Erythroblast (primary cell): ENCODE results near the gene ELOVL6.
"Not testable (repeated sequence)": the region's sequence is repeated elsewhere in the genome, so short reads cannot be mapped to it uniquely, and the experiment has no call there.

Source experiments
- DNase-seq, 2 experiments: peaks; one replicate each; lab custom pipeline; 2025; lab: John Stamatoyannopoulos, UW
- GATA1 ChIP-seq: IDR thresholded peaks from 2 replicates; pipeline ENCODE4 v1.6.1; 2011; ENCODE audit warnings: low read depth, mild to moderate bottlenecking, control low read depth, low read length, moderate library complexity
- POLR2A ChIP-seq: IDR thresholded peaks from 2 replicates; pipeline ENCODE4 v1.6.1; 2011; ENCODE audit warnings: mild to moderate bottlenecking, low read length

ELOVL6 gene, protein sequence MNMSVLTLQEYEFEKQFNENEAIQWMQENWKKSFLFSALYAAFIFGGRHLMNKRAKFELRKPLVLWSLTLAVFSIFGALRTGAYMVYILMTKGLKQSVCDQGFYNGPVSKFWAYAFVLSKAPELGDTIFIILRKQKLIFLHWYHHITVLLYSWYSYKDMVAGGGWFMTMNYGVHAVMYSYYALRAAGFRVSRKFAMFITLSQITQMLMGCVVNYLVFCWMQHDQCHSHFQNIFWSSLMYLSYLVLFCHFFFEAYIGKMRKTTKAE

DNA sequence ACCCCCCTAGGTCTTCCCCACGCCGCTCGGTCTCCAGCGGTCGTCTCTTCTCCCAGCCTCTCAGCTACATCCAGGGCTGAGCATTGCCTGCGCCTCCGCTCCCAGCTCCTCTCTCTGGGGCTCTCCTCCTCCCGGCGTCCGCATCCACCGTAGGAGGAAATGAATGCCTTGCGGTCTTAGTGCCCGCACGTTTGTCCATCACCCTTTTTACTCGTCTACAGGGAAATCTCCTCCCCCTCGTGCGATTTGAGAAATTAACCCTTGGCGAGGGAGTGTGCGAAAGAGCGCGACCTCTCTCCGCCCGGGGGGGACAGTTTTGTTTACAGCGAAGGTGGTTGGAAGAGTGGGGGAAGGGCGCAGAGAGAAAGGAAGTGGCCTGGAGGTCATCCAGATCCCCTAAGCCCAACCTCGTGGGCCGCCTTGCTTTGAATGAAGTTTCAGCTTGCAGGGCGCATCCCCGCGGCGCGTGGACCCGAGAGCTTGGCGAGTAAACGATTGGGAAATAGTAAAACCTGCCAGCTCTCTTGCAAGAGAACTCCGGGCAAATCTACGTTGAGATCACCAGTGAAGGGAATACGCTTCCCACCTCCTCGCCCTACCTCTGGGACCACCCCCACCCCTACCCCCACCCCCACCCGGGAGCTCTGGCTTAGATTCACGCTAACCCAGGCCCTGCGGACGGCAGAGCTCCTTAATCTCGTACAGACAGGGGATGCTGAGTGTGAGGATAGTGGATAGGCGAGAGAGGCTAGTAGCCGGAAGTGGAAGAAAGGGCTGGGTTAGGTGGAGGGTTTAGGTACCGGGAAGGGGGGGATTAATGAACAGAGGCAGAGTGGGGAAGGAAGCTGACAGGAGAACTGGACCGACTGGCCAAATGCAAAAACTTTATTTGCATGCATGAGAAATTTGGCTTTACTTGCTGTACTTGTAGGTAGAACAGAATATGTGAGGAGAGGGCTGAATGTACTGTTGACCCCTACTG, at the start of gene ELOVL6:
ELOVL6 (minus strand) TSS at position 181 of the 982 bp plus-strand sequence. CDS start 280 bp downstream, outside the sequence.
- no peak for TF ChIP-seq GATA1
- TF ChIP-seq POLR2A: peak; percentile 83
- DNase-seq: peak; percentile 79 to 87

DNA sequence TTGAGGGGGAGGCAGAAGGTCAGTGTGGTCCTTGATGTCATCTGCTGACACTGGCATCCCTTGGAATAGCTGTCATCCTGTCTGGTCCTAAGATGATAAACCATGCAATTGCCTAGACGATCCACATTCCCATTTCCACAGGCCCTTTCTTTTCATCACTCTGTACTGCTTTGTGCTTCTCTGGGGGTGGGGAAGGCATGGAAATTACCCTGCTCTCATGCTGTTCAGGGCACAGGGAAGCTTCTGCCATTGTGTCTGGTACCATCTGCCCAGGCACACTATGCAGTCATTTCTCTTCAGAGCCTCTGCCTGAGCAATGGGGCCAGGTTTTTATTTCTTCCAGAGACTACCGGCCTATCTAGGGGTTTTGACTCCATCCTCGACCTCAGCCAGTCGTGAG, 49.7 kb upstream of the ELOVL6 start:
- TF ChIP-seq GATA1 (no peak), POLR2A (no peak)
- peak in 1 of 2 experiments; percentile 56 for DNase-seq

DNA sequence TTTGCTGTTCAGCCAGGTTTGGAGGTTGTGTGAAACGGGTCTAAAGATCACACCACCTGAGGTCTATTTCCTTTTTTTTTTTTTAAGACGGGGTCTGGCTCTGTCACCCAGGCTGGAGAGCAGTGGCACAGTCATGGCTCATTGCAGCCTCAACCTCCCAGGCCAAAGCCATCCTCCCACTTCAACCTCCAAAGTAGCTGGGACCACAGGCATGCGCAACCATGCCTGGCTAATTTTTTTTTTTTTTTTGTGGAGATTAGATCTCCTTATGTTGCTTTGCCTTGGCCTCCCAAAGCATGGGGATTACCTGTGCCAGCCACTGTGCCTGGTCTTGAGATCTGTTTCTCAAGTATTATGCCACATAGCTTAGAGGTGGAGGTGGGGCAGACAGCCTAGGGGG, 49.2 kb upstream of the ELOVL6 start:
- no peak for TF ChIP-seq POLR2A
- no peak for TF ChIP-seq GATA1
- peak; percentile 37 to 56 for DNase-seq

DNA sequence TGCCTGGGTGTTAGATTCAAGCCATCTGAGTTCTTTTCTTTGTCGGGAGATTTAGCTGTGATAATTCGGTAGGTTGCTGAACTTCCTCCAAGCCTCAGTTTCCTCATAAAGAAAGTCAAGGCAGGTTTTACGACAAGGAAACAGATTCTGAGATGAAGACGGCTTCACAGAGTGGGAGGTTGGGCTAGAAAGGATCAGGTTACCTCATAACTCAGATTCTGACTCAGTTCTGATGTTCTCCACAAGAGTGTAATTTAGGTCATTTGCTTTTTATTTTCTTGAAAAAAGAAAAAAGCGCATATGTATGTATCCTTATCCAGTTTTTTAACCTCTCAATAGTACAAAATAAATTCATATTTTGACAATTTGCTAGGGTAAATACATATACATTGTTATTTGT, 47.2 kb upstream of the ELOVL6 start:
- DNase-seq: peak in 1 of 2 experiments; percentile 18
- TF ChIP-seq POLR2A: no peak
- no peak for TF ChIP-seq GATA1

DNA sequence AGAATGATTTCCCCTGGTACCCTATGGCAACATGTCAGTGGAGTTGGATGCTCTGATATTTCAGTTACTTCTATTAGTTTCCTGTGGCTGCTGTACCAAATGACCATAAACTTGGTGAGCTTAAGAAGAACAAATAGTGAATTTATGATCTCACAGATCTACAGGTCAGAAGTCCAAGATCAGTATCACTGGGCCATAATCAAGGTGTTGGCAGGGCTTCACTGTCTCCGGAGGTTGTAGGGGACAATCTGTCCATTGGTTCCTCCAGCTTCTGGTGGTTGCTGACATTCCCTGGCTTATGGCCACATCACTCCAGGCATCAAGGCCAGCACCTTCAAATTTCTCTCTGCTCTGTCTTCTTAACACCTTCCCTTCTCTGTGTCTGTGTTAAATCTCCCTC, 37.9 kb upstream of the ELOVL6 start:
- TF ChIP-seq GATA1 (no peak), POLR2A (no peak)
- no peak for DNase-seq

DNA sequence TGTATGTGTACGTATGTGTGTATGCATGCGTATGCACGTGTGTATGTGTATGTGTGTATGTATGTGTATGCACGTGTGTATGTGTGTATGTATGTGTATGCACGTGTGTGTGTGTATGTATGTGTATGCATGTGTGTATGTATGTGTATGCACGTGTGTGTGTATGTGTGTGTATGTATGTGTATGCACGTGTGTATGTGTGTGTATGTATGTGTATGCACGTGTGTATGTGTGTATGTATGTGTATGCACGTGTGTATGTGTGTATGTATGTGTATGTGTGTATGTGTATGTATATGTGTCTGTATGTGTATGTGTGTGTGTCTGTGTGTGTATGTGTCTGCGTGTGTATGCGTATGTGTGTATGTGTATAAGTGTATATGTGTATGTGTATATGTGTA, 35.2 kb upstream of the ELOVL6 start:
- not testable (repeated sequence) for DNase-seq

DNA sequence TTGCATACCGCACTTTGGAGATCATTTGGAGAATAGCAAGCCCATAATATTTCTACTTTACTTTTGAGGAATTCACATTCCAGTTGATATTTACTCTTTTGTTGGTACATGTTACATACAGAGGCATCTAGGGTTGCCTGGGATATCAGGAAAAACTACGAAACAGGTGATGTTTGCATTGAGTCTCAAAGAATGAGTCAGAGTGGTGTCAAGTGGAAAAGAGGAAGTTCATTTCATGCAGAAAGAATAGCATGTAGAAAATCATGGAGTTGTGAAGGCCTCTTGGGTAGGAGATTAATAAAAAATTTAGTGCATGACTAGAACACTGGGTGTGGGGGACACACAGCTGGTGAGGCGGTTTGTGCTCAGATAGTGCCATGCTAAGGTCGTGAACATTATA, 33.5 kb upstream of the ELOVL6 start:
- TF ChIP-seq GATA1 (no peak), POLR2A (no peak)

DNA sequence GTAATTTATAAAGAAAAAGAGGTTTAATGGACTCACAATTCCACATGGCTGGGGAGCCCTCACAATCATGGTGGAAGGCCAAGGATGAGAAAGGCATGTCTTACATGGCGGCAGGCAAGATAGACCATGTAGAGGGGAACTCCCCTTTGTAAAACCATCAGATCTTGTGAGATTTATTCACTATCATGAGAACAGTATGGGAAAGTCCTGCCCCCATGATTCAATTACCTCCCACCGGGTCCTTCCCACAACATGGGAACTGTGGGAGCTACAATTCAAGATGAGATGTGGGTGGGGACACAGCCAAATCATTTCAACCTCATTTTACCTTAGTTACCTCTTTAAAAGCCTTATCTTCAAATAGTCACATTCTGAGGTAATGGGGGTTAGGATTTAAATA, 30.9 kb upstream of the ELOVL6 start:
- DNase-seq: no peak
- no peak for TF ChIP-seq GATA1
- TF ChIP-seq POLR2A: no peak

More for the DNA sequence above, 33.5 kb upstream of the ELOVL6 start:
- DNase-seq: no peak

DNA sequence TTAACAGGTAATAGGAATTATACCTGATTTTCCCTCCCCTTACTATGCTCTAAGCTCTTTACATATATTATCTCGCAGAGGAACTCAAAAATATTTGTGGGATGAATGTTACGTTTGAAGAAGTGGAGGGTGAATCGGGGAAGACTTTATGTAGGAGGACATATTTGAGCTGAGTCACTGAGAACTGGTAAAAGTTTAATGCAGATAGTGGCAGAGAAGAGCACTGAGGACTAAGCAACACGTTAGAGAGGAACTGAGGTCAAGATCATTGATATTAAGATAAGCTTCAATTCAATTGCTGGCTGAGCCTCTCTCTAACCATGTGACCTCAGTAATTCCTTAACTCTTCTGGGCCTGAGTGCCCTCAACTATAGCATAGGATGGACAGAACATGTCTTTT, 26.4 kb upstream of the ELOVL6 start:
- DNase-seq: peak; percentile 69 to 78
- TF ChIP-seq GATA1: no peak
- TF ChIP-seq POLR2A: no peak

DNA sequence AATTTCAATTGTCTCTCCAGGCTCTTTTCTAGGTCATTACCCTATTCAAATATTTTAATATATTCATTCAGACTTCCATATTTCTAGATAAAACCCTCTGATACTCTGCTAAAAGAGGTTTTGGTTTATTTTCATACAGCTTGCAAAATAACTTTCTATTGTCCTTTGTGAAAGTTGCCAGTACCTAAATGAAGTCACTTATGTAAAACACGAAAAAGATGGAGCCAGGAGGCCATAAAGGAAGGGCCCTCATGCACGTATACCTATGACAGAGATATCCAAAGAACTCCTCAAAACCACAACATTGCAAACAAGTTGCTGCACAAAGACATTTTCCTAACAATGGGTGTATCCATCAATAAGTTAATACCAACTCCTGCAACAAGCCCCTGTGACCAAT, 25.7 kb upstream of the ELOVL6 start:
- TF ChIP-seq GATA1: no peak
- no peak for TF ChIP-seq POLR2A
- DNase-seq: no peak

DNA sequence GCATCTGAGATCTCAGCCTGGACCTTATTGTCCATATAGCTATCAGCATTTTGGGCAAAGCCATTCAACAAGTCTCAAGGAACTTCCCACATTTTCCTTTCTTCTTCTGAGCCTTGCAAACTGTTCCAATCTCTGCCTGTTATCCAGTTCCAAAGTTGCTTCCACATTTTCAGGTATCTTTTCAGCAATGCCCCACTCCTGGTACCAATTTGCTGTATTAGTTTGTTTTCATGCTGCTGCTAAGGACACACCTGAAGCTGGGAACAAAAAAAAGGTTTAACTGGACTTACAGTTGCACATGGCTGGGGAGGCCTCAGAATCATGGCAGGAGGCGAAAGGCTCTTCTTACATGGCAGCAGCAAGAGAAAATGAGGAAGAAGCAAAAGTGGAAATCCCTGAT, 20.5 kb upstream of the ELOVL6 start:
- DNase-seq: not testable (repeated sequence)

DNA sequence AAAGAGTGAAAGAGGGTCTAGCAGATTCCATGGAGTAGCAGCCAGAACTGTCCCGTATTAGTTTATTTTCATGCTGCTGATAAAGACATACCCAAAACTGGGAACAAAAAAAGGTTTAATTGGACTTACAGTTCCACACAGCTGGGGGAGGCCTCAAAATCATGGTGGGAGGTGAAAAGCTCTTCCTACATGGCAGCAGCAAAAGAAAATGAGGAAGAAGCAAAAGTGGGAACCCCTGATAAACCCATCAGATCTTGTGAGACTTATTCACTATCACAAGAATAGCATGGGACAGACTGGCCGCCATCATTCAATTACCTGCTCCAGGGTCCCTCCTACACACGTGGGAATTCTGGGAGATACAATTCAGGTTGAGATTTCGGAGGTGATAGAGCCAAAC, 18.8 kb upstream of the ELOVL6 start:
- DNase-seq: not testable (repeated sequence)

DNA sequence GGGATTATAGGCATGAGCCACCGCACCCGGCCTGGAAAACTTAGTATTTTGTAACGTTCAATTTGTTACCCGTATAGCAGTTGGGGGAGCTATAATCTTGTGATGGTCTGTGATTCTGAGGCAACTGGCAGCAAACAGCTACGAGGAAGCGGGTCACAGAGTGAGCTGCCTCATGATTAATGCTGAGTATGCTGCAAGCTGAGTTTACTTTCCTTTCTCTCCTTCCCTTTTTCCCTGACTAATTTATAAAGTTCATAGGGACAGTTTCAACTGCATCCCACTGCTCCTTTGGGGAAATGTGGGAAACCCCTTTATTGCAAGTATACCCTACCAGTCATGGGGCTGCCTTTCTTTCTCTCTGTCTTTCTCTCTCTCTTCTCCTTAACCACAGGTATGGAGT, 17.7 kb upstream of the ELOVL6 start:
- no peak for TF ChIP-seq POLR2A
- no peak for TF ChIP-seq GATA1
- no peak for DNase-seq

DNA sequence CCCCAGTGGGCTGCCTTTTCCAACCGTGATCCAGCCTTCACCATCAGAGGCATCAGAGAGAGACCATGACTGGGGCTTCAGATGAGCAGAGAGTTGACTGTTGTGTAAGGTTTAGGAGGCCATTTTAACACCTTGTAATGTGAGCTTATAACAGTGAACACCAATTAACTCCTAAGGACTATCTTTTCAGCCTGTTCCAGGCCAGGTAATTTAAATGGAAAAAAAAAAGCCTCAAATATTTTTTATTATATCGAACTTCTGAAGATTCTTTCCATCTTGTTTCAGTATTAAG, 13.3 kb upstream of the ELOVL6 start:
- DNase-seq: no peak

DNA sequence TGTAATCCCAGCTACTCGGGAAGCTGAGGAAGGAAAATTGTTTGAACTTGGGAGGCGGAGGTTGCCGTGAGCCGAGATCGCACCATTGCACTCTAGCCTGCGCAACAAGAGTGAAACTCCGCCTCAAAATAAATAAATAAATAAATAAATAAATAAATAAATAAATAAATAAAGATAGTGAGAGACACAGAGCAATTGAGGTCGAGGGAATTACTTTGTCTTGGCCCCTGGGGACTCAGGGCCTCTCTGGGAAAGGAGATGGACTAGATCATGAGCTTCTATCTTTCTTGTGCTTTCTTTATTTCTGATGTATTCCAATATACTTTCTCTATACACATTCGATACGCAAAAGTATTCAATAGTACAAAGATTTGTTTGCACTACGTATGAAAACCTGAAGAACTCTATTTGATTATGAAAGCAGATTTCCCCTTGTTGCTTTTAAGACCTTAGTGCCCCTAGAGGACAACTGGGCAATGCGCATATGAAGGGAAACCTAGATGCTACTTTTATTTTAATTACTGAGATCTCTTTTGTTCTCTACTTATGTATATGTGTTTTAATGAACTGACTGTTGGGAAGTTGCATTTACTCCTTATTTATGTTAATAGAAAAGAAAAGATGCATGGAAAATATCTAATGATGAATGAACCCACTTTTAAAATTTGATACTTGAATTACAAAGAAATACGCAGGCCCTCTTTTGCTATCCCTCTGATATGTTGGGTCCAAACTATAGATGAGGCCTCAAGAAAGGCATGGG, 12.8 kb upstream of the ELOVL6 start:
- DNase-seq: peak; percentile 62 to 71
- TF ChIP-seq POLR2A (no peak), GATA1 (no peak)

More for the DNA sequence above, 13.3 kb upstream of the ELOVL6 start:
- no peak for TF ChIP-seq POLR2A
- no peak for TF ChIP-seq GATA1
